HG02938 (cell line): Measurements from ENCODE around the gene TMEM259.

Experiments
- ATAC-seq: cut with Tn5 transposase; IDR thresholded peaks from one replicate; pipeline ENCODE4 v1.9.1; 2021; ENCODE audit warnings: mild to moderate bottlenecking, moderate library complexity; ENCODE audit not compliant: unreplicated experiment

Gene TMEM259

DNA sequence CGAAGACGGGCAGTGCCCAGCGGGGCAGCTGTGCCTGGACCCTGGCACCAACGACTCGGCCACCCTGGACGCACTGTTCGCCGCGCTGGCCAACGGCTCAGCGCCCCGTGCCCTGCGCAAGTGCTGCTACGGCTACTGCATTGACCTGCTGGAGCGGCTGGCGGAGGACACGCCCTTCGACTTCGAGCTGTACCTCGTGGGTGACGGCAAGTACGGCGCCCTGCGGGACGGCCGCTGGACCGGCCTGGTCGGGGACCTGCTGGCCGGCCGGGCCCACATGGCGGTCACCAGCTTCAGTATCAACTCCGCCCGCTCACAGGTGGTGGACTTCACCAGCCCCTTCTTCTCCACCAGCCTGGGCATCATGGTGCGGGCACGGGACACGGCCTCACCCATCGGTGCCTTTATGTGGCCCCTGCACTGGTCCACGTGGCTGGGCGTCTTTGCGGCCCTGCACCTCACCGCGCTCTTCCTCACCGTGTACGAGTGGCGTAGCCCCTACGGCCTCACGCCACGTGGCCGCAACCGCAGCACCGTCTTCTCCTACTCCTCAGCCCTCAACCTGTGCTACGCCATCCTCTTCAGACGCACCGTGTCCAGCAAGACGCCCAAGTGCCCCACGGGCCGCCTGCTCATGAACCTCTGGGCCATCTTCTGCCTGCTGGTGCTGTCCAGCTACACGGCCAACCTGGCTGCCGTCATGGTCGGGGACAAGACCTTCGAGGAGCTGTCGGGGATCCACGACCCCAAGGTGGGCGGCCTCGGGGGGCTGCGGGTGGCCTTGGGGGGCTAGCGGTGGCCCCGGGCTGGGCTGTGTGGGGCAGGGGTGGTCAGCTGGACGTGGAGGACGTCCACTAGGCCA is 15.9 kb downstream of the TMEM259 start:
- ATAC-seq = no peak

DNA sequence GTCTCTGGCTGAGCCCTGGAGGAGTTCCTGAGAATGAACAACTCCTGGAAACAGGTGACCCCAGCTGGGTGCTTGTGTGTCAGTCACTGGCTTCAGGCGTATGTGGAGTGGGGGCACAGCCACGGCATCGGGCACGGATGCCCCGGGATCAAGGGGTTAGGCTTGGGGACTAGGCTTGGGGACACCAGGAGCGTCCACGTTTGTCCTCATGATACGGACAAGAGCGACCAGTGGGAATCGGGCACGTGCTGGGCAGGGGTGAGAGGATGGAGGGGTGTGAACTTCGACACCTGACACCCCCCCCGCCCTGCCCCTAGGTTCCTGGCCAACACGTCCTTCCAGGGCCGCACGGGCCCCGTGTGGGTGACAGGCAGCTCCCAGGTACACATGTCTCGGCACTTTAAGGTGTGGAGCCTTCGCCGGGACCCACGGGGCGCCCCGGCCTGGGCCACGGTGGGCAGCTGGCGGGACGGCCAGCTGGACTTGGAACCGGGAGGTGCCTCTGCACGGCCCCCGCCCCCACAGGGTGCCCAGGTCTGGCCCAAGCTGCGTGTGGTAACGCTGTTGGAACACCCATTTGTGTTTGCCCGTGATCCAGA is 16.6 kb downstream of the TMEM259 start:
- no peak for ATAC-seq

DNA sequence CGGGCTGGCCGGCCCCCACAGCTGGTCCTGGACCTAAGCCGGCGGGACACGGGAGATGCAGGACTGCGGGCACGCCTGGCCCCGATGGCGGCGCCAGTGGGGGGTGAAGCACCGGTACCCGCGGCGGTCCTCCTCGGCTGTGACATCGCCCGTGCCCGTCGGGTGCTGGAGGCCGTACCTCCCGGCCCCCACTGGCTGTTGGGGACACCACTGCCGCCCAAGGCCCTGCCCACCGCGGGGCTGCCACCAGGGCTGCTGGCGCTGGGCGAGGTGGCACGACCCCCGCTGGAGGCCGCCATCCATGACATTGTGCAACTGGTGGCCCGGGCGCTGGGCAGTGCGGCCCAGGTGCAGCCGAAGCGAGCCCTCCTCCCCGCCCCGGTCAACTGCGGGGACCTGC is 17.6 kb downstream of the TMEM259 start:
- no peak for ATAC-seq

DNA sequence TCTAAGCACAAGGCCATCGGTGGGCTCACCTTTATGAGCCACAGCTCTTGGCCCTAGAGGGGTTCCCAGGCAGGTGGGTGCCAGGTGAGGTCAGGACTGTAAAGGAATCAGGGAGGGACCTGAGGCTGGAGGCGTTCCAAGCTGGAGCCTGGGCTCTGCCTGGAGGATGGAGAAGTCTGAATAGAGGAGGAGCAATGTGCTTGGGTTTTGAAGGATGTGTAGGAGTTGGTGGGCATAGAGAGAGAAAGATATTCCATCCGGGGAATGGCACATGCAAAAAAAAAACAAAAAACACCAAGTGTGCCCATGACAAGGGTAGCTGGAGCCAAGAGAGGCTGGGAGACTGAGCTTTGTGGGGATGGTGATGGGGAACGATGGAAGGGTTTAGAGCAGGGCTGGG is 18.3 kb downstream of the TMEM259 start:
- ATAC-seq = no peak

DNA sequence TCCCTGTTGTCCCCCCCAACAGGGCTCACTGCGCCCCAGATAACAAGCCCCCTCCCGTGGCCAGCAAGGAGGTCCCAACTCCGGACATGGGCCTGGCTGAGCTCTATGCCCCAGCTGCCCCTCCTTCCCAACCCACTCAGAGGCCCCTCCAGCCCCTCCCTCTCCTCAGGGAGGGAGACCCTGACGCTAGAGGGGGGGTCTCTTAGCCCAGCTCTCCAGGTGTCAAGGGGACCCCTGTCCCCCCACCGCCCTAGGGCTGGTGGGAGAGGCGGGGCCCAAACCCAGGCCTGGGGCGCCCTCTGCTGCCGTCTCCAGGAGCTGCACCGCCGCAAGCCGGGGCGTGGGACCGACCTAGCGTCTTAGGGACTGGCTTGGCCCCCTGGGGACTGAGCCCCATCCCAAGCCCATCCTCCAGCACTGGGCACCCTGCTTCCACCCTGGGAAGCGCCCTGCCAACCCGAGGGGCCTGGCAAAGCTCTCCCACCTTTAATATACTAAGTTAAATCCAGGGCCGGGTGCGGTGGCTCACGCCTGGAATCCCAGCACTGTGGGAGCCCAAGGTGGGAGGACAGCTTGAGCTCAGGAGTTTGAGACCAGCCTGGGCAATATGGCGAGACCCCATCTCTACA is 19.3 kb downstream of the TMEM259 start:
- ATAC-seq = no peak

DNA sequence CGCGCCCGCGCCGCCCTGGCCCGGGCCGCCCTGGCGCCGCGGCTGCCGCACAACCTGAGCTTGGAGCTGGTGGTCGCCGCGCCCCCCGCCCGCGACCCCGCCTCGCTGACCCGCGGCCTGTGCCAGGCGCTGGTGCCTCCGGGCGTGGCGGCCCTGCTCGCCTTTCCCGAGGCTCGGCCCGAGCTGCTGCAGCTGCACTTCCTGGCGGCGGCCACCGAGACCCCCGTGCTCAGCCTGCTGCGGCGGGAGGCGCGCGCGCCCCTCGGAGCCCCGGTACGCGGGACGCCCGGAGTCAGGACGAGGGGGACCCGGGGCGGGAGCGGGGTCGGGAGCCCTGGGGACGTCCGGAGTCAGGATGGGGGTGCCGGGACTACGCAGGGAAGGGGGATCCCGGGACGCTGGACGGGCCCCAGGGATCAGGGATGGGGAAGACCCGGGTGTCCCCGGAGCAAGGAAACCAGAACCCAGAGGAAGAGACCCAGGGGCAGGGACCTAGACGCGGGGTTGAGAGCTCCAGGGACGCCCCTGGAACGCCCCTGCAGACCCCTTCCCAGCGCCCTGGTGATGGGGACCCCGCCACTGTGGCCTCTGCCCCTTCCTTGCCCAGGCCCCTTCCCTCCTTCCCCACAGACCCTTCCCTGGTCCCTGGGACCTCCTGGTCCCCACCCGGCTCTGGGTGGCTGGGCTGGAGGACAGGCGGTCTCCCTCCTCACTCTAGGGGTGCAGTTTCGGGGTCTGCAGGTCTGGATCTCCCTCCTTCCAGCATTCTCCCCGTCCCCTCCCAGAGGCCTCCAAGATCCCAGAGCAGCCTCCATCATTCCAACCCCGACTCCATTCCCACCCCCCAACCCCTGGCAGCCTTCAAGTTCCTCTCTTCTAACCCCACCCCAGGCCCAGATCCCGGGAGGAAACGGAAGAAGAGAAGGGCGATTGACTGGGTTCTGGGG is 20.1 kb downstream of the TMEM259 start:
- ATAC-seq = no peak

DNA sequence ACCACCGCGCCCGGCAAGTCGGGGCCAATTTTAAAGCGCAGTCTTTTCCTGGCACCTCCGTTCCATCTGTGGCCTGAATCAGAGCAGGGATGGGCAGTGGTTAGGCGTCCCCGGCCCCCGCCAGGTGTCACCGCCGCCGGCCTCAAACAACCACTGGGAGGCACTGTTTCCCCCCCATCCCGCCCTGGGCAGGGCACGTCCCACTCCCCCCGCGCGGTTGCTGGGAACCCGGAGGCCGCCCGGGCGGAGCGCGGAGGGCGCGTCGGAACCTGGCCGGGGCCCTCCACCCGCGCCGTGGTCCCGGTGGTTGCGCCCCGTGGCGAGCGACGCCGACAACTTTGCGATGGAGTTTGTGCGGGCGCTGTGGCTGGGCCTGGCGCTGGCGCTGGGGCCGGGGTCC is 20.8 kb downstream of the TMEM259 start, which contains the start of gene GRIN3B:
Gene GRIN3B (plus strand): TSS at position 325 of the 400 bp plus-strand sequence. CDS start 19 bp downstream, at position 344.
- ATAC-seq = no peak

DNA sequence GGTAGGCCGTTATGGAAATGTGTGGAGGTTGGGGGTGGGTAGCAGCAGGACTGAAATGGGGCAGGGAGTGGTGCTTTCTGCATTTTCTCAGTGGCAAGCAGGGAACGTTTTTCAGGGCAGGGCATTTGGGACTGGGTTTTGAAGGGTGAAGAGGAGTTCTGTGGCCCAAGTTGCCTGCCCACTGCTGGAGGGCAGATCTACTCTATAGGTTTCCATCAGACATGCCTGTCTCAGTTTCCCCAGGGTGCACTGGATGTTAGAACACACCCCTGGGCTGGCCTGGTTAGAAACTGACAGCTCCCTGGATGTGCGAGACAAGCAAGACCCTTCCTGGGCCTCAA is 21.6 kb downstream of the TMEM259 start:
- ATAC-seq = no peak

DNA sequence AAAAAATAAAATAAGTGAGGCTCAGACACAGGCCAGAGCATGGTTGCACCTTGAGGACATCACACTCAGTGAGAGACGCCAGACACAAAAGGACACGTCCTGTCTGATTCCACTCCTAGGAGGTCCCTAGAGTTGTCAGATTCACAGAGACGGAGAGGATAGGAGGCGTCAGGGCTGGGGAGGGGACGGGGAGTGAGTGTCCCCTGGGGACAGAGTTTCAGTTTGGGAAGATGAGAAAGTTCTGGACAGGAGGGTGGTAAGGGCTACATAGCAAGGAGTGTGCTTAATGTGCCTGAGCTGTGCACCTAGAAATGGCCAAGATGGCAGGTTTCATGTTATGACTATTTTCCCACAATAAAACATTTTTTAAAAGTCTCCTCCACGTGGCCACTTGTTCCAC is 22.9 kb downstream of the TMEM259 start:
- ATAC-seq = no peak

DNA sequence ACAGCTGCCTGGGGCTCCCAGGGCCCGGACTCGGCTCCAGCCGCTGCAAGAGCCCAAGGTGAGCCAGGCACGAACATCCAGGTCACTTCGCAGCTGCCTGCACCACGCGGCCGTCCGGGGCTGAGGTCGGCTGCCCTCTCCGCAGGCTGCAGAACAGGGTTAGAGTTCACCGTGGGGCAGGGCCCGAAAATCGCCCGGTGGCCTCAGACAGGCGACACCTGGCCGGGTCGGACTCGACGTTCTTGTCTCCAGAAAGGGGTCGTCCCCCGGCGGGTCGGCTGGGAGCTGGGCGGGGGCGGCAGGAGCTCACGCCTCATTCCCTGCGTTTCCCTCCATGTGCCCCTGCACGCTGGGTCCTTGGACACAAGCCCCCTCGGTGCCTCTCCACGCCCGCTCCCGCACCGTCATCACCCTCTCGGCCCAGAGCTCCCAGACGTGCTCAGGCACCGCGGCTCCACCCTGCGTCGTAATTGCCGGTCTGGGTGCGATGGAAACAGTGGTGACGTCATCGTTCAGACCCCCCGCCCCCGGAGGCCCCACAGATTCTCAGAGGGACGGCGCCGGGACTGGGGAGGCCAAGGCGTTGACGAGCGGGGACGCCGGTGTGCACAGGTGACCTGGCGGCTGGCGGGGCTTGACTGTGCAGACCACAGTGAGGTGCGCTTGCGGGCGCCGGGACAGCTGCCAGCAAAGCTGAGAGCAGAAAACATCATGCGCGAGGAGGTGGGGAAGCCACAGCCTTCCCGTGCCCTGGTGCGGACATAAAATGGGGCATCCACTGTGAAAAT is 24.7 kb downstream of the TMEM259 start:
- ATAC-seq = no peak

DNA sequence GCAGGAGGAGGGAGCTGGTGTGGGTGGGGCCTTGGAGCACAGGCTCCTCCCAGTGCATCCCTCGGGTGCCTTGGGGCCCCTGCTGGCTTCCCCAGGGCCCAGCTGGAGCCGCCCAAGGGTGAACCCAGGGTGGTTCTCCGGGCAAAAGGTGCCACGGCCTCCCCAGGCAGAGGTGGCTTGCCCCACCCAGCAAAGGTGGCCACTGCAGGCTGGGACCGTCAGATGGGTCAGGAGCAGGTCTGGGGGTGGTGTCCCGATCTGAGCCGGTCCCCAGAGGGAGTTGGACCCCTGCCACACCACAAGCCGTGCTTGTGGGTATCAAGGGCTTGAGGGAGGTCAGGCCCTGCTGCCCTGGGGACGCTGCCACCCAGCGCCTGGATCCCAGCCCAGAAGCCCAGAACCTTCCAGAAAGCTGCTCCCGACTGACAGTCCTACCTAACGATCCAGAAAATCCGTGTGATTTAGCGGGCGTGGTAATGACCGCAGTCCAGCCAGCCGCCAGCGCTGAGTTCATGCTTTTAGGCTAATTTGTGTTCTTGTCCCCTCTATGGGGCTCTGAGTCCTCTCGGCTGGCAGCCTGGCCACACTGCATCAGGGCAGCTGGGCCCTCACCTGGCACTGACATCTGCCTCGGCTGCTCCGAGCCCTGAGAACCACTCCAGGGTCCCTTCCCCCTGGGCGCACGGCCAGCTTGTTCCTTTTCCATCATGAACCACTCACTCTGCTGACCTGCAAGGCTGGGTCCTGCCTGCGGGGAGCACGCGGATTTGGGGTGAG is 25.7 kb downstream of the TMEM259 start:
- no peak for ATAC-seq

DNA sequence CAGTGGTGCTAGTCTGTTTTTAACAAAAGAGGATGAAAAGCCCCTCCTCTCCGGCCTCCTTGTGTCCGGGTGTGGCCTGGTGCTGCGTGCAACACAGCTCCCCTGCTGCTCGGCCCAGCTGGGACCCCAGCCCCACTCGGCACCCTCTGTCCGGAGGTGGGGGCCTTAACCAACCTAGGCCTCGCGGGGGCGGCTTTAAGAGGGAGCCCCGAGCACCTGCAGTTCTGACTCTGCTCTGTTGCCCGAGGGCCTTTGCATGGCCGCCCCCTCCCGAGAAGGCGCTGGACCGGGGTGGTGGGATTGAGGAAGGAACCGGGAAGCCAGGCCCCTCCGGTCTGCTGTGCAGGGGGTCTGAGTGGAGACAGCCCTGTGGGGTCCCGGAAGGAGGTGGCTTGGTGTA is 26.4 kb downstream of the TMEM259 start:
- no peak for ATAC-seq

DNA sequence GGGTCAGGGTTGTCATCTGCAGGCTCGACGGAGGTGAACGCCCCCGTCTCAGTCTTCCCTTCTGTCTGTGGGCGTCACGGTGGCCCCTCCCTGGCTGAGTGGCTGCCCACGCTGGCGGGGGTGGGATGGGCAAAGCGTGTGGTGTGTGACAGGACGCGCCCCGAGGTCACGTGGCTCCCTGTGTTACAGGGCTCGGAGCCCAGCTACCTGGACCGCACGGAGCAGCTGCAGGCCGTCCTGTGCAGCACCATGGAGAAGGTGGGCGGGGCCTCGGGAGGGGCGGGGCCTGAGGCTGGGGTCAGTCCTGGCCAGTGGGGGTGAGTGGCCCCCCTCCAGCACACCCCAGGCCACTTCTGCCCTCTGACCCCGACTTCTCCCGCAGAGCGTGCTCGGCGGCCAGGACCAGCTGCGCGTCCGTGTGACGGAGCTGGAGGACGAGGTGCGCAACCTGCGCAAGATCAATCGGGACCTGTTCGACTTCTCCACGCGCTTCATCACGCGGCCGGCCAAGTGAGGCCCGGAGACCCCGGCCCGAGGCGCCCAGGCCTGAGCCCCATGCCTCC is 27.0 kb downstream of the TMEM259 start:
- no peak for ATAC-seq

DNA sequence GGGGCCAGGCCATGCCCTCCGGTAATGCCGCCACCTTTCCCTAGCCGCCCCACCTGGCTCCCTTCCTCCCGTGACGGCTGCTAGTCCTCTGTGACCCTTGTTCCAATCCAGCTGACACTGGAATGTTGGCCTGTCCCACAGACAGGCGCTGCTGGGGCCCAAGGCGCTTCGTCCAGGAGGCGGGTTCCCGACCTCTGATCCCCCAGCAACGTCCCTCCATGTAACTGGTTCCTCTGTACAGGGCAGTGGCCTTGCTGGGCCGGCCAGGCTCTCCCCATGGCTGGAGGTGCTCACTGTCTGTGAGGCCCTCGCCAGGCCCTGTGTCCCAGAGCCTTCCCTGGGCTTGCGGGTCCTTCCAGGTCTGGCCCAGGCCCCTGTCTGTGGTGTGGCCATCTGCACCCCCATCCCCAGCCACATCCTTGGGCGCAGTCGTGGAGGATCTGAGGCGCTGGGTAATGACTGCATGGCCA is 27.5 kb downstream of the TMEM259 start:
- no peak for ATAC-seq

DNA sequence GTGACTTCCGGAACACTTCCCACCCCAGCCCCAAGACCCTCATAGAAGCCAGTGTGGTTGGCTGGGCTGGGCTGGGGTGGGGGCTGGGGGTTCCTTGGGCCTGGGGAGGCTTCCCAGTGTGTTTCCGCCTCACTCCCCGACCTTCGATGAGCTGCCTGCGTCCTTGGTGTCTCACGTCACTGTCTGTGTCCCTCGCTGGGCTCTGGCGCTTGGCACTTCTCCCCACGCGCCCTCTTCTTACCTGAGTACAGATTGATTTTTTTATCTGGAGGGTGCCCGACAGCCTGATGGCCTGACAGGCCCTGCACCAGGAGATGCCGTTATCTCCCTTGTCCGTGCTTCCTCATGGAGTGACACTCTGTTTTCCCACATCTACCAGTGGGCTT is 28.3 kb downstream of the TMEM259 start:
- ATAC-seq = no peak

DNA sequence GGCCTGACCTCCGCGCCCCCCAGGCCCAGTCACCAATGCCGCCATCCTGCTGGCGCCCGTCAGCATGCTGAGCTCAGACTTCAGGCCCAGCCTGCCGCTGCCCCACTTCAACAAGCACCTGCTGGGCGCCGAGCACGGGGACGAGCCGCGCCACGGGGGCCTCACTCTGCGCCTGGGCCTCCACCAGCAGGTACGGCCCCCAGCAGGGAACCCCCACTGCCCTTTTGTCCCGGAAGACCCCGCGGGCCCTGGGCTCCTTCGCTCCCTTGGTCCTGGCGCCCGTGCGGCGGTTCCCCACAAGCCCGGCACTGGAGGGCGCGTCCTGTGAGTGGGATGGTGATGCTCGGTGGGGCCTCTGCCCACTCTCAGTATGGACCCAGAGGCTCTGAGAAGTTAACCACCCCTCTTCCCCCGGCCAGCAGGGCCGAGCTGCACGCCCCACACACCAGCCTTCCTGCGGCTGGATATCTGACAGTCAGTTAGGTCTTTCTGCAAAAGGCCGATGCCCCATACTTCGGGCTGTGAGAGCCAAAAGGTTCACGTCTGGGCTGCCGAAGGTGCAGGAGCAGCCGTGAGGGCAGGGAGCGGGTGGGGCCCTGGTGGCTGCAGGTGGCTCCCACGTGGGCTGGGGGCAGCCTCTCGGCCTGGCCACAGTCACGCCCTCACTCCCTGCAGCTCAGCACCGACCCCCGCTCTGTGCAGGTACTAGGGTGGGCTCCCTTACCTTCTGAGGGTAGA is 28.8 kb downstream of the TMEM259 start:
- no peak for ATAC-seq

DNA sequence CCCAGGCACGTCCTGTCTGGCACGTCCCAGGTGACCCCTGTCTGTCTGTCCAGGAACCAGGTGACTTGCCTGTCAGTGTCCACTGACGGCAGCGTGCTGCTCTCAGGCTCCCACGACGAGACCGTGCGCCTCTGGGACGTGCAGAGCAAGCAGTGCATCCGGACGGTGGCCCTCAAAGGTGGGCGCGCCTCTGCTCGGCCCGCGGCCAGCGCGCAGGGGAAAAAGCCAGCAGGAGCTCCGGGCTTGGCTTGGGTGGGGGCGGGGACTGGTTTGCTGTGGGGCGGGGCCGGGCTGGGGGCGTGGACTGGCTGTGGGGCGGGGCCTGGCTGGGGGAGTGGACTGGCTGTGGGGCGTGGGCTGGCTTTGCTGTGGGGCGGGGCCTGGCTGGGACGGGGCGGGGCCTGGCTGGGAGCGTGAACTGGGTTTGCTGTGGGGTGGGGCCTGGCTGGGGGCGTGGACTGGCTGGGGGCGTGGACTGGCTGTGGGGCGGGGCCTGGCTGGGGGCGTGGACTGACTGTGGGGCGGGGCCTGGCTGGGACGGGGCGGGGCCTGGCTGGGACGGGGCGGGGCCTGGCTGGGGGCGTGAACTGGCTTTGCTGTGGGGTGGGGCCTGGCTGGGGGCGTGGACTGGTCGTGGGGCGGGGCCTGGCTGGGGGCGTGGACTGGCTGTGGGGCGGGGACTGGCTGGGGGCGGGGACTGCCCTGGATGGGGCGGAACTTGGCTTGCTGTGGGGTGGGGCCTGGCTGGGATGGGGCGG is 29.6 kb downstream of the TMEM259 start:
- no peak for ATAC-seq

DNA sequence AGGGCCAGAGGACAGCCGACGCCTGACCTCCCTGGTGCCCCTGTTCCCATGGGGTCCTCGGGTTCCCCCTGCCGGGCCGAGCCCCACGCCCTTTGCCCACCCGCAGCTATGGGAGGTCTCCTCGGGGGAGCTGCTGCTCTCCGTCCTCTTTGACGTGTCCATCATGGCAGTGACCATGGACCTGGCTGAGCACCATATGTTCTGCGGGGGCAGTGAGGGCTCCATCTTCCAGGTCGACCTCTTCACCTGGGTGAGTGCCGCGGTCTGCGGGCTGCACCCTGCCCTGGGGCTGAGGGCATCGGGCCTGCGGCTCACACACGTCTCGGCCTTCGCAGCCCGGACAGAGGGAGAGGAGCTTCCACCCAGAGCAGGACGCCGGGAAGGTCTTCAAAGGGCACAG is 30.2 kb downstream of the TMEM259 start:
- ATAC-seq = no peak
